HepG2 (cell line): ENCODE data around the gene TMOD3. TPM values are rescaled to one million over a fixed set of nuclear protein-coding genes. Genes with fewer than 3 reads are reported as not detected.
A peak's percentile ranks its signal among the peaks of the same experiment; 100 is the strongest.

ENCODE experiments used
- ADNP ChIP-seq: sonication (generic); formaldehyde crosslinking; IDR thresholded peaks from 2 replicates; pipeline ENCODE4 v1.4.0; 2020; ENCODE audit warnings: missing genetic modification reagents
- ELF3 ChIP-seq: IDR thresholded peaks from 2 replicates; pipeline ENCODE4 v1.6.1; 2016; ENCODE audit warnings: missing genetic modification reagents, missing compliant biosample characterization
- HDAC2 ChIP-seq: sonication (generic); formaldehyde crosslinking; IDR thresholded peaks from 2 replicates; pipeline ENCODE4 v1.4.0; 2020; ENCODE audit warnings: missing genetic modification reagents
- HIVEP1 ChIP-seq: sonication (generic); formaldehyde crosslinking; IDR thresholded peaks from 2 replicates; pipeline ENCODE4 v1.4.0; 2020; ENCODE audit warnings: mild to moderate bottlenecking, missing genetic modification reagents
- KDM5B ChIP-seq: sonication (generic); formaldehyde crosslinking; IDR thresholded peaks from 2 replicates; pipeline ENCODE4 v1.4.0; 2020; ENCODE audit warnings: missing genetic modification reagents, mild to moderate bottlenecking, borderline replicate concordance
- LCORL ChIP-seq, 2 experiments: fragments of 450-650 bp in 1 of 2; sonication (generic) in 1 of 2; formaldehyde crosslinking in 1 of 2; IDR thresholded peaks; 2 replicates each; pipeline versions ENCODE4 v1.5.0 to v1.6.1; 2017 to 2020; ENCODE audit warnings: antibody characterized with exemption in 1 of 2, missing genetic modification reagents in 1 of 2
- MEIS2 ChIP-seq: sonication (generic); formaldehyde crosslinking; IDR thresholded peaks from 2 replicates; pipeline ENCODE4 v1.9.0; 2021; ENCODE audit warnings: mild to moderate bottlenecking, missing genetic modification reagents
- NFATC3 ChIP-seq: sonication (generic); formaldehyde crosslinking; IDR thresholded peaks from 2 replicates; pipeline ENCODE4 v1.5.1; 2020; ENCODE audit warnings: mild to moderate bottlenecking, missing genetic modification reagents
- NFRKB ChIP-seq: fragments of 450-650 bp; IDR thresholded peaks from 2 replicates; pipeline ENCODE4 v1.6.1; 2017
- PITX1 ChIP-seq: sonication (generic); formaldehyde crosslinking; IDR thresholded peaks from 2 replicates; pipeline ENCODE4 v1.5.1; 2020; ENCODE audit warnings: mild to moderate bottlenecking, missing genetic modification reagents
- POGZ ChIP-seq: sonication (generic); formaldehyde crosslinking; IDR thresholded peaks from 2 replicates; pipeline ENCODE4 v1.4.0; 2020; ENCODE audit warnings: mild to moderate bottlenecking, missing genetic modification reagents
- RBFOX2 ChIP-seq: fragments of 200-400 bp; formaldehyde crosslinking; IDR thresholded peaks from 2 replicates; pipeline ENCODE4 v1.6.1; 2017; ENCODE audit warnings: low read depth, mild to moderate bottlenecking, low read length
- RORA ChIP-seq: sonication (generic); formaldehyde crosslinking; IDR thresholded peaks from 2 replicates; pipeline ENCODE4 v1.5.0; 2020; ENCODE audit warnings: mild to moderate bottlenecking, missing genetic modification reagents, moderate library complexity
- RXRB ChIP-seq: IDR thresholded peaks from 2 replicates; pipeline ENCODE4 v1.6.1; 2016; ENCODE audit warnings: borderline replicate concordance, missing genetic modification reagents, missing compliant biosample characterization
- SOX13 ChIP-seq, 3 experiments: fragments of 450-650 bp in 1 of 3; sonication (generic) in 1 of 3; formaldehyde crosslinking in 1 of 3; IDR thresholded peaks in 2 of 3; conservative IDR thresholded peaks in 1 of 3; 2 replicates each; pipeline versions ENCODE4 v1.5.0 to v1.6.1; 2016 to 2020; ENCODE audit warnings: antibody characterized with exemption in 1 of 3, mild to moderate bottlenecking in 1 of 3, missing compliant biosample characterization in 1 of 3, missing genetic modification reagents in 1 of 3, moderate library complexity in 1 of 3
- SPEN ChIP-seq: sonication (generic); formaldehyde crosslinking; IDR thresholded peaks from 2 replicates; pipeline ENCODE4 v1.5.1; 2020; ENCODE audit warnings: low read depth, mild to moderate bottlenecking, missing genetic modification reagents
- SUZ12 ChIP-seq: fragments of 150-350 bp; IDR thresholded peaks from 2 replicates; pipeline ENCODE4 v1.6.1; 2014; ENCODE audit warnings: low read depth, low read length
- TFE3 ChIP-seq: IDR thresholded peaks from 2 replicates; pipeline ENCODE4 v1.6.1; 2016
- WIZ ChIP-seq: sonication (generic); formaldehyde crosslinking; IDR thresholded peaks from 2 replicates; pipeline ENCODE4 v1.5.1; 2020; ENCODE audit warnings: mild to moderate bottlenecking, missing genetic modification reagents
- ZBTB20 ChIP-seq: sonication (generic); formaldehyde crosslinking; IDR thresholded peaks from 2 replicates; pipeline ENCODE4 v1.8.1; 2023; ENCODE audit warnings: missing genetic modification reagents, low read depth, mild to moderate bottlenecking, borderline replicate concordance
- ZBTB42 ChIP-seq: sonication (generic); formaldehyde crosslinking; IDR thresholded peaks from 2 replicates; pipeline ENCODE4 v1.5.0; 2020; ENCODE audit warnings: mild to moderate bottlenecking, missing genetic modification reagents
- ZNF24 ChIP-seq: fragments of 450-650 bp; IDR thresholded peaks from 2 replicates; pipeline ENCODE4 v1.6.1; 2017; ENCODE audit warnings: antibody characterized with exemption, mild to moderate bottlenecking
- ZNF550 ChIP-seq: sonication (generic); formaldehyde crosslinking; IDR thresholded peaks from 2 replicates; pipeline ENCODE4 v1.4.0; 2020; ENCODE audit warnings: mild to moderate bottlenecking, missing genetic modification reagents, borderline replicate concordance
- ZNF598 ChIP-seq: sonication (generic); formaldehyde crosslinking; IDR thresholded peaks from 2 replicates; pipeline ENCODE4 v1.5.1; 2020; ENCODE audit warnings: mild to moderate bottlenecking, missing genetic modification reagents, borderline replicate concordance
- ZNF609 ChIP-seq: sonication (generic); formaldehyde crosslinking; IDR thresholded peaks from 2 replicates; pipeline ENCODE4 v1.4.0; 2020; ENCODE audit warnings: mild to moderate bottlenecking, missing genetic modification reagents, borderline replicate concordance
- polyA plus RNA-seq, 8 experiments: library from polyadenylated mRNA; depleted of rRNA in 3 of 8; stranded (reverse) in 7 of 8; unstranded in 1 of 8; fragments of >200 nt; fragmentation: Illumina TruSeq in 4 of 8; extraction: Trizol in 4 of 8; gene quantifications; 2 replicates each; pipeline versions ENCODE4 v1.2.1 to v1.2.3, GENCODE V29; 2011 to 2016; ENCODE audit warnings: low read depth in 4 of 8, missing spikeins in 1 of 8, mixed read lengths in 1 of 8; ENCODE audit not compliant: insufficient read depth in 1 of 8
- total RNA-seq, 5 experiments: library from RNA; depleted of rRNA; stranded (reverse); fragments of >200 nt; fragmentation: Illumina TruSeq; extraction: Trizol; gene quantifications; 2 replicates each; pipeline ENCODE4 v1.2.3, GENCODE V29; 2016; ENCODE audit warnings: low read depth in 1 of 5

The TMOD3 gene
- total and polyA plus RNA-seq, 2 of the 13 experiments (the other 11 are each of a cell fraction or from before 2014, with no cell fraction given) = 5.1 to 23.2 TPM

GRCh38 chr15:51907136-51907862 lies 77.8 kb downstream of the TMOD3 start (continued):
- peak; percentile 64; the same call in 1 of the 2 replicates for TF ChIP-seq HDAC2 (CRISPR knock-in tag)
- no peak for TF ChIP-seq RBFOX2
- TF ChIP-seq LCORL (IDR thresholded peaks at IDR 0.05) = peak; percentile 82
- TF ChIP-seq LCORL (CRISPR knock-in tag; IDR thresholded peaks at IDR 0.05) = peak; percentile 93
- no peak for TF ChIP-seq ADNP (CRISPR knock-in tag)
- no peak; the same call in 1 of the 2 replicates for TF ChIP-seq PITX1
- no peak for TF ChIP-seq ZBTB42
- no peak for TF ChIP-seq RORA (CRISPR knock-in tag)
- peak; percentile 71 for TF ChIP-seq POGZ (CRISPR knock-in tag)
- no peak for TF ChIP-seq SPEN
- no peak for TF ChIP-seq ZNF598 (CRISPR knock-in tag)
- no peak for TF ChIP-seq ZNF24
- TF ChIP-seq NFATC3 (CRISPR knock-in tag) = no peak
- peak; percentile 75; the same call in 1 of the 2 replicates for TF ChIP-seq RXRB
- peak; percentile 71; the same call in 1 of the 2 replicates for TF ChIP-seq ZBTB20 (CRISPR knock-in tag)
- TF ChIP-seq KDM5B = no peak
- no peak for TF ChIP-seq ZNF609 (CRISPR knock-in tag)
- TF ChIP-seq SUZ12 = no peak
- TF ChIP-seq ELF3 (CRISPR knock-in tag) = 0 out of 2 replicates have a peak, but pooled peaks have one; percentile 33
- TF ChIP-seq HIVEP1 (CRISPR knock-in tag) = no peak
- no peak for TF ChIP-seq SOX13 (IDR thresholded peaks at IDR 0.05)
- TF ChIP-seq SOX13 (CRISPR knock-in tag; conservative IDR thresholded peaks at IDR 0.05 in 1 of 2, IDR thresholded peaks at IDR 0.05 in 1 of 2) = peak in 1 of 2 experiments; percentile 70; a peak in 2 of 4 replicates
- TF ChIP-seq MEIS2 (CRISPR knock-in tag) = peak; percentile 72; the same call in 1 of the 2 replicates
- no peak for TF ChIP-seq ZNF550 (CRISPR knock-in tag)
- TF ChIP-seq NFRKB = no peak
- no peak for TF ChIP-seq WIZ
- 0 out of 2 replicates have a peak, but pooled peaks have one; percentile 10 for TF ChIP-seq TFE3
